H1 (cell line): Measurements from ENCODE around the gene UBE2E1.

Source experiments
- CTCF ChIP-seq, 3 experiments: IDR thresholded peaks; 1 replicate in 2 of 3; 2 replicates in 1 of 3; pipeline versions ENCODE4 v1.5.1 to v1.6.1; 2011; ENCODE audit warnings: low read length in 3 of 3, mild to moderate bottlenecking in 3 of 3, inconsistent platforms in 2 of 3, low read depth in 1 of 3, moderate library complexity in 1 of 3; ENCODE audit not compliant: insufficient read depth in 1 of 3; ENCODE audit errors: control extremely low read depth in 1 of 3
- EGR1 ChIP-seq: IDR thresholded peaks from 2 replicates; pipeline ENCODE4 v1.6.1; 2011; ENCODE audit warnings: low read depth, low read length, borderline replicate concordance

DNA sequence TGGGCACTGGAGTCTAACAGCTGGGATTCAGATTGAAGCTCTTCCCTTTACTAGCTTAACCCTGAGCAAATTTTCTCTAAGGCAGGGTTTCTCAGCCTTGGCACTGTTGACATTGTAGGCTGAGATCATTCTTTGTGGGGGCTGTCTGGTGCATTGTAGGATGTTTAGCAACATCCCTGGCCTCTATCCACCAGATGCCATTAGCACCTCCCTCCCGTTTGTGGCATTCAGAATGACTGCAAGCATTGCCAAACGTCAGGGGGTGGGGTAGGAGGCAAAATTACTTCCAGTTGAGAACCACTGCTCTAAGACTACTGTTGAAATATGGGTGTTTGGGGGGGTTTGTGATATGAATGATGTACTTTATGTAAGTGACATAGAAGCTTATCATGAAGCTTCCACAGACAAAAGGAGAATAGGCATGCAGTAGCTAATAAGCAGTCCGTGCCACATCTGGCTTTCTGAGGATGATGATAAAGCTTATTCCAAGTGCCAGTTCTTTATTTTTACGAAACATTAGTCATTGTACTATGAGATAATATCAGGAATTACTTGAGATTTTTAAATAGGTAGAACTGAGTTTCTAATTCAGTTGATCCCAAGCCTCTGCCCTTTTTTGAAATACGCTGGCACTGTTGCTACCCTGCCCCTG lies 71.7 kb downstream of the UBE2E1 start:
- TF ChIP-seq EGR1 (no peak), CTCF (IDR thresholded peaks at IDR 0.05; ENCODE audit: control extremely low read depth in 1 of 3, insufficient read depth in 1 of 3, low read depth in 1 of 3, low read length in 3 of 3) (no peak)
